ENCODE results near the gene POR.

The POR gene

DNA sequence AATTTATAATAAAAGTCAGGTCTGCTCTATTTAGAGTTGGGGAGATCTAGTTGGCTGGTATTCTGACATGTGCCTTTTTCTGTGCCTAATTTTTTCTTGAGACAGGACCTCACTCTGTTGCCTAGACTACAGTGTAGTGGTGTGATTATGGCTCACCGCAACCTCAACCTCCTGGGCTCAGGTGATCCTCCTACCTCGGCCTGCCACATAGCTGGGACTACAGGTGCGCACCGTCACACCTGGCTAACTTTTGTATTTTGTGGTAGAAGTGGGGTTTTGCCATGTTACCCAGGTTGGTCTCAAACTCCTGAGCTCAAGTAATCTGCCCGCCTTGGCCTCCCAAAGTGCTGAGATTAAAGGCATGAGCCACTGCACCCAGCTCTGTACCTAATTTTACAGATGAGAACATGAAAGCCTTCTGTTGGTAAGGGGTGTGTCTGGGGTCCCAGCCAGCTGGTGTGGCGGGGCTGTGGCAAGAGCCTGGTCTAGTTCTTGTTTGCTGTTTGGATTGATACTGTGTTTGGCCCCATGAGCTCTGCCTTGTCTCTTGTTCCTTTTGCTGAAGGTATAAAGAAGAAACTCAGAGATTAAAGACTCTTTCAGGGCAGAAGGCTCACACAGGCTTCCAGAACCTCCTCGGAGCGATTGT lies 31.4 kb downstream of the POR start:
- no peaks in the 10 kb centered on the region for H3K27me3 ChIP-seq (ENCODE audit: low read depth, low read length)
- H3K4me3 ChIP-seq (ENCODE audit: low read depth in 1 of 2, low read length in 2 of 2) = no peak overlapping the region
- H3K27ac ChIP-seq (ENCODE audit: low read length) = peak overlapping the region; percentile 74
- H3K9me3 ChIP-seq (ENCODE audit: control insufficient read depth in 1 of 2, low read length in 2 of 2) = no peaks in the 10 kb centered on the region
- no peaks in the 10 kb centered on the region for H3K4me1 ChIP-seq (ENCODE audit: control insufficient read depth in 1 of 2, insufficient read depth in 2 of 2, low read length in 2 of 2)
- H3K36me3 ChIP-seq (ENCODE audit: control insufficient read depth in 1 of 2, insufficient read depth in 2 of 2, low read length in 2 of 2) = peaks cover 3 to 8% of the 10 kb centered on the region in 2 donors

DNA sequence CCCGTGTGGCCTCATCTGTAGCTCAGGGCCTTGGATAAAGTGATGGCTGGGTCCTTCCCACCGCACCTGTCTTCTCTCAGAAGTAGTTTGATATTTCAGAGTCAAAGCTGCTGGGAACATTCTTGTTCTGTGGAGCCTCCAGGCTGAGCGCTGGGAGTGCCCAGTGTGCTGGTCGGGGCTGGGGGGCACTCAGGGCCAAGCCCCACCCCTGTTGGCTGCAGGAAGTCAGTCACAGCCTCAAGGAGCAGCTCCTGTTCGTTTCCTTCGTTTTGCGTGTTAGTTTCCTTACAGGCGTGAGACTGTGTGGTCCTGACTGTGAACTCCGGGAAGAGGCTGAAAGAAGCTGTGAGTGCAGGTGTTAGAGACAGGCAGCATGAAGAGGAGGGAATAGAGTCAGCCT lies 33.2 kb downstream of the POR start:
- Histone ChIP-seq H3K4me1 (ENCODE audit: control insufficient read depth in 1 of 2, insufficient read depth in 2 of 2, low read length in 2 of 2) (no peaks in the 10 kb centered on the region), H3K4me3 (ENCODE audit: low read depth in 1 of 2, low read length in 2 of 2) (no peak overlapping the region), H3K27me3 (ENCODE audit: low read depth, low read length) (no peaks in the 10 kb centered on the region), H3K9me3 (ENCODE audit: control insufficient read depth in 1 of 2, low read length in 2 of 2) (no peaks in the 10 kb centered on the region), H3K27ac (ENCODE audit: low read length) (no peak overlapping the region), H3K36me3 (ENCODE audit: control insufficient read depth in 1 of 2, insufficient read depth in 2 of 2, low read length in 2 of 2) (peaks cover 3 to 7% of the 10 kb centered on the region in 2 donors)

DNA sequence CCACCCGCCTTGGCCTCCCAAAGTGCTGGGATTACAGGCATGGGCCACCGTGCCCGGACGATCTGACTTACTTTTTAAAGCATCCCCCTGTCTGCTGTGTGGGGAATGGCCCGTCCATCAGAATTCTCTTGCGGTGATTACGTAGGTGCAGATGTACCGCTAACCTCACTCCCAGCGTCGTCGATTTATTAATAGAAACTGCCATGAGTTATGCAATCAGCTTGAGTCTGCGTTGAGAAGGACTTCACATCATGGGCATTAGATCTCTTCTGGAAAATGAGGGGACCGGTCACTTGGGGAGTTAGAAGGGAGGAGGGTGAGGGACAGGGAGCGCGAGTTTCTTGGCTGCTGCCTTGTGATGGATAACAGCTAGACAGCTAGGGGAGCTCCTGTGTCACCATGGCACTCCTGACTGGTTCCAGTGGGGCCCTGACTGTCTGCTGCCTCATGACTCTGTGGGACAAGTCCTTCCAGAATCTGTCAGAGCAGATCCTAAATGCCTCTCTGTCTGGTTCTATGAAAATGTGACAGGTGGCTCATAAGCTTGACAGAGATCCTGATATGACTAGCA lies 35.2 kb downstream of the POR start:
- no peaks in the 10 kb centered on the region for H3K27me3 ChIP-seq (ENCODE audit: low read depth, low read length)
- H3K9me3 ChIP-seq (ENCODE audit: control insufficient read depth in 1 of 2, low read length in 2 of 2) = no peaks in the 10 kb centered on the region
- H3K27ac ChIP-seq (ENCODE audit: low read length) = no peak overlapping the region
- no peaks in the 10 kb centered on the region for H3K4me1 ChIP-seq (ENCODE audit: control insufficient read depth in 1 of 2, insufficient read depth in 2 of 2, low read length in 2 of 2)
- no peak overlapping the region for H3K4me3 ChIP-seq (ENCODE audit: low read depth in 1 of 2, low read length in 2 of 2)
- H3K36me3 ChIP-seq (ENCODE audit: control insufficient read depth in 1 of 2, insufficient read depth in 2 of 2, low read length in 2 of 2) = peaks cover 6 to 12% of the 10 kb centered on the region in 2 donors

DNA sequence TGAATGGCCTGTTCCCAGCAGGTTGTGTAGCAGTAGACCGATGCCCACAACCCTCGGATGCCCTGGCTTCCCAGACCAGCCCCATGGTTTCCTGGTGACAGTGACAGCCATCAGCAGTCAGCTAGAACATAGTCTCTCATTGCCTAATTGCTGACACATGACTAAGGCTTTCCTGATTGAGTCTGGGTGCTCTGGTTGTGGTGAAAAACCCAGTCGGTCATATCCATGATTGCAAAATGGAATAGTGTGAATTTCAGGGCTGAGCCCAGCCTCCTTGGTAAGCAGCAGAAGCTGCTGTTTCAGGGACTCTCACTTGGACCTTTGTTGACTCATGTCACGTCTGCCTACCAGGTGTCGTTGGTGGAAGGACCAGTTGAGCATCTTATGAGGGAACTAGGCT lies 36.6 kb downstream of the POR start:
- no peaks in the 10 kb centered on the region for H3K27me3 ChIP-seq (ENCODE audit: low read depth, low read length)
- no peaks in the 10 kb centered on the region for H3K9me3 ChIP-seq (ENCODE audit: control insufficient read depth in 1 of 2, low read length in 2 of 2)
- H3K27ac ChIP-seq (ENCODE audit: low read length) = no peak overlapping the region
- peaks cover 10 to 24% of the 10 kb centered on the region in 2 donors for H3K36me3 ChIP-seq (ENCODE audit: control insufficient read depth in 1 of 2, insufficient read depth in 2 of 2, low read length in 2 of 2)
- H3K4me3 ChIP-seq (ENCODE audit: low read depth in 1 of 2, low read length in 2 of 2) = no peak overlapping the region
- H3K4me1 ChIP-seq (ENCODE audit: control insufficient read depth in 1 of 2, insufficient read depth in 2 of 2, low read length in 2 of 2) = no peaks in the 10 kb centered on the region

DNA sequence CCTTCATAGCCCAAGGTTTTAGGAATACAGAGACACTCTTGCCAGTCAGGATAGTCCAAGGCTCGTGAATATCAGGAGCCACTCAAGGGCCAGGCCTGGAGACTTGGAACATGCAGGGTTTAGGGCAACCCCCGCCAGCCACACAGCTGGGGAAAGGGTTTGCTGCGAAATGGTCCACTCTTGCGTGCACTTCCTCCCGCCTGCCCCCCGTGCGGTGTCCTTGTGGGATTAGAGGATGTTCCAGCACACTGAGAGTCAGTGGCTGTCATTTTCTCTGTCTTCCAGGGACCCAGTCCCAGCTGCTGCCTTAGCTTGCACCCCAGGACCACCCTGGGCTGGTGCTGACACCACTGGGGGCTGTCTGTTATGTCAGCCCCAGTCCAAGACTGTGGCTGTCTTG lies 38.5 kb downstream of the POR start:
- Histone ChIP-seq H3K4me1 (ENCODE audit: control insufficient read depth in 1 of 2, insufficient read depth in 2 of 2, low read length in 2 of 2) (no peaks in the 10 kb centered on the region), H3K27me3 (ENCODE audit: low read depth, low read length) (no peaks in the 10 kb centered on the region), H3K27ac (ENCODE audit: low read length) (no peak overlapping the region), H3K36me3 (ENCODE audit: control insufficient read depth in 1 of 2, insufficient read depth in 2 of 2, low read length in 2 of 2) (peaks cover 11 to 29% of the 10 kb centered on the region in 2 donors), H3K4me3 (ENCODE audit: low read depth in 1 of 2, low read length in 2 of 2) (no peak overlapping the region), H3K9me3 (ENCODE audit: control insufficient read depth in 1 of 2, low read length in 2 of 2) (no peaks in the 10 kb centered on the region)

DNA sequence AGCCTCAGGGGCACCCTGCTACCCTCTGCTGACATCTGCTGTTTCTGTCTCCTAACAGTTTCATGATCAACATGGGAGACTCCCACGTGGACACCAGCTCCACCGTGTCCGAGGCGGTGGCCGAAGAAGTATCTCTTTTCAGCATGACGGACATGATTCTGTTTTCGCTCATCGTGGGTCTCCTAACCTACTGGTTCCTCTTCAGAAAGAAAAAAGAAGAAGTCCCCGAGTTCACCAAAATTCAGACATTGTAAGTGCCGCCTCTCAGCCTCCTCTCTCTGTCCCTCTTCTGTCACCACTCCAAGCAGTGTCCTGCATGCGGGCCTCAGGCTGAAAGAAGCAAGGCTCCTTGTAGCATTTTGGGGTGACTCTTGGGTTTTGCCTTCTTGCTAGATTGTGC lies 39.0 kb downstream of the POR start:
- Histone ChIP-seq H3K9me3 (ENCODE audit: control insufficient read depth in 1 of 2, low read length in 2 of 2) (no peaks in the 10 kb centered on the region), H3K4me1 (ENCODE audit: control insufficient read depth in 1 of 2, insufficient read depth in 2 of 2, low read length in 2 of 2) (no peaks in the 10 kb centered on the region), H3K36me3 (ENCODE audit: control insufficient read depth in 1 of 2, insufficient read depth in 2 of 2, low read length in 2 of 2) (peaks cover 11 to 32% of the 10 kb centered on the region in 2 donors), H3K4me3 (ENCODE audit: low read depth in 1 of 2, low read length in 2 of 2) (no peak overlapping the region), H3K27me3 (ENCODE audit: low read depth, low read length) (no peaks in the 10 kb centered on the region), H3K27ac (ENCODE audit: low read length) (no peak overlapping the region)

DNA sequence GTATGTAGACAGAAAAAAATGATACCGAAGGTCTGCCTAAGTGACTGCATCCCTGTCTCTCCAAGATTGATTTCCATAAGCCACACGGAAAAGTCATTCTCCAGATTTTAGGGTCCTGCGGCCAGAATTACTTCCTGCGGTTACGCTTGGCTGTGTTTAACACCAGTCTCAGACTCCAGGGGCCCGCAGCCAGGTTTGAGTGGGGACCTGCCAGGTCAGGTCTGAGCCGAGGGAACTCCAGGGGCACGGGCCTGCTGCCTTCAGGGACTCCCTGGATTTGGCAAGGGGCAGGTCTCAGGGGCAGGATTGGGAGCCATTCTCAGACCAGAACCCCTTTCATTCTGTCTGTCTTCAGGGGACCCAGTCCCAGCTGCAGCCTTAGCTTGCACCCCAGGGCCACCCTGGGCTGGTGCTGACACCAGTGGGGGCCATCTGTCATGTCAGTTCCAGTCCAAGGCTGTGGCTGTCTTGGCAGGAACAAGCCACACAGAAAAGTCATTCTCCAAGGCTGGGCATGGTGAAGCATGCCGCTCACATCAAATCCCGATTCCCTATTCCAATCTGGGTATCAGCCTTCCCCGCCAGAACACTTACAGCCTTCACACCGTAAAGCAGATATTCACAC lies 40.5 kb downstream of the POR start:
- no peaks in the 10 kb centered on the region for H3K27me3 ChIP-seq (ENCODE audit: low read depth, low read length)
- H3K36me3 ChIP-seq (ENCODE audit: control insufficient read depth in 1 of 2, insufficient read depth in 2 of 2, low read length in 2 of 2) = peaks cover 11 to 32% of the 10 kb centered on the region in 2 donors
- no peak overlapping the region for H3K4me3 ChIP-seq (ENCODE audit: low read depth in 1 of 2, low read length in 2 of 2)
- H3K9me3 ChIP-seq (ENCODE audit: control insufficient read depth in 1 of 2, low read length in 2 of 2) = no peaks in the 10 kb centered on the region
- no peak overlapping the region for H3K27ac ChIP-seq (ENCODE audit: low read length)
- no peaks in the 10 kb centered on the region for H3K4me1 ChIP-seq (ENCODE audit: control insufficient read depth in 1 of 2, insufficient read depth in 2 of 2, low read length in 2 of 2)

DNA sequence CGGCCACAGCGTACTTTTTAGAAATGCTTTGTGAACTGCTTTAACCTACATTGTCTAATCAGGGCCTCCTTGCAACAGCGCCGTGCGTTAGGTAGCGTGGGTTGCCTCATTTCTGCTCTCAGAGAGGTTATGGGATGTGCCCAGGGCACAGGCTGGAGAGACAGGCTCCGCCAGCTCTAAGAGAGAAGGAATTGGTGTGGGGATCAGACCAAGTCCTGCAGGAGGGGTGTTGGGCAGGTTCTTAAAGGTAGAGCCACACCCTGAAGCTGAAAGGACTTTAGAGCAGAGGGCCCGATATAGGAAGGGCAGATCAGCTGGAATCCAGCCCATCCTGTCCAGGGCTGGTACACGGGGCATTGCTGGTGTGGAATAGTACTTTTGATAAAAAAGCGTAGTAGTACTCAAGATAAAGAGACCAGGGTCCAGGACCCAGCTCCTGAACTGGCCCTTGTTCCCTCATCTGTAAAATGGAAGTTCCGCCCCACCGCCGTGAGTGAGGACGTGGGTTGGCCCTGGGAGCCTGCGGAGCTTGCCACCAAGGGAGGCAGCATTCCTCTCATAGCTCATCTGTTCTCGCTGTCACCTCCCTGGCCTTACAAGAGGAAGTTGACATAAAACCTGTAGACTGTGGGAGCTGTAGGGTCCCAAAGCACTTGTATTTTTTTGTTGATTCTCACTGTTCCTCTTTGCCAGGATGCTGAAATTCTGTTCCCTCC lies 42.2 kb downstream of the POR start:
- Histone ChIP-seq H3K36me3 (ENCODE audit: control insufficient read depth in 1 of 2, insufficient read depth in 2 of 2, low read length in 2 of 2) (peaks cover 11 to 32% of the 10 kb centered on the region in 2 donors), H3K27ac (ENCODE audit: low read length) (no peak overlapping the region), H3K9me3 (ENCODE audit: control insufficient read depth in 1 of 2, low read length in 2 of 2) (no peaks in the 10 kb centered on the region), H3K4me3 (ENCODE audit: low read depth in 1 of 2, low read length in 2 of 2) (no peak overlapping the region), H3K27me3 (ENCODE audit: low read depth, low read length) (no peaks in the 10 kb centered on the region), H3K4me1 (ENCODE audit: control insufficient read depth in 1 of 2, insufficient read depth in 2 of 2, low read length in 2 of 2) (peaks cover 0 to 3% of the 10 kb centered on the region in 2 donors)

DNA sequence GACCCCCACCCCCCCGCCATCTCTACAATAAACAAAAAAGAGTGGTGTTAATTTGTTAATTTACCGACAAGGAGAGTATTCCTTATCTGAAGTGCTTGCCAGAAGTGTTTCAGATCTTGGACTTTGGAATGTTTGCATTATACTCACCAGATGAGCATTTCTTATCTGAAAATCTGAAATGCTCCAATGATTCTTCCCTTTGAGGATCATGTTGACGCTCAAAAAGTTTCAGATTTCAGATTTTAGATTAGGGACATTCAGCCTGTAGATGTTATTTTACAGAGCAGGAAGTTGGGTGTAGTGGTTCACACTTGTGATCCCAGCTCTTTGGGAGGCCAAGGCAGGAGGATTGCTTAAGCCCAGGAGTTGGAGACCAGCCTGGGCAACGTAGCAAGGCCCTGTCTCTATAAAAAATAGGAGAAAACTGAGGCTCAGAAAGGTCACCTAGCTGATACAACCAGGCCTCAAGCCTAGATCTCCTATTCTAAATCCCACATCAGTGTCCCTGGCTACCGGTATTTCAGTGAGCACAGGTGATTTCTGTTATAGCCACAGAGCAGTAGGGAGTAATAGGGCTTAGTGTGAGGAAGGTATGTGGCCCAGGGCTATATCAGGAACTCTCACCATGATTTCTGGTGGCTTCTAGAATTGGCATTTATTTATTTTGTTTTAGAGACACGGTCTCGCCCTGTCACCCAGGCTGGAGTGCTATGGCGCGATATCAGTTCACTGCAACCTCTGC lies 44.0 kb downstream of the POR start:
- H3K36me3 ChIP-seq (ENCODE audit: control insufficient read depth in 1 of 2, insufficient read depth in 2 of 2, low read length in 2 of 2) = peaks cover 11 to 32% of the 10 kb centered on the region in 2 donors
- H3K27ac ChIP-seq (ENCODE audit: low read length) = no peak overlapping the region
- H3K4me3 ChIP-seq (ENCODE audit: low read depth in 1 of 2, low read length in 2 of 2) = no peak overlapping the region

DNA sequence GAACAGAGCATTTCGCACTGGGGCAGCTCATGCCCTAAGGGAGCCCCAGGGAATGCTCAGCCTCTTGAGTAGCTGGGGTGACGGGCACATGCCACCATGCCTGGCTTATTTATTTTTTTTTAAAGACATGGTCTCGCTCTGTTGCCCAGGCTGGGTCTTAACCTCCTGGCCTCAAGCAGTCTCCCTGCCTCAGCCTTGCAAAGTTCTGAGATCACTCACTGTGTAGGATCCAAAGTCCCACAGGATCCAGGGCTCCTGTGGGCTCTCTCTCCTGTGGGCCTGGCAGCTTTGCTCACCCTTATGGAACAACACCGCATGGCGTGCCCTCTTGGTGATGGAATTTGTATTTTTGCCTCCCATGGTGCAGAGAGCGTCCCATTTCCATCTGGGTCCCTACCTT lies 45.4 kb downstream of the POR start:
- H3K4me3 ChIP-seq (ENCODE audit: low read depth in 1 of 2, low read length in 2 of 2) = no peak overlapping the region
- H3K36me3 ChIP-seq (ENCODE audit: control insufficient read depth in 1 of 2, insufficient read depth in 2 of 2, low read length in 2 of 2) = peaks cover 6 to 25% of the 10 kb centered on the region in 2 donors
- H3K27ac ChIP-seq (ENCODE audit: low read length) = no peak overlapping the region
- no peaks in the 10 kb centered on the region for H3K27me3 ChIP-seq (ENCODE audit: low read depth, low read length)
- H3K9me3 ChIP-seq (ENCODE audit: control insufficient read depth in 1 of 2, low read length in 2 of 2) = no peaks in the 10 kb centered on the region
- H3K4me1 ChIP-seq (ENCODE audit: control insufficient read depth in 1 of 2, insufficient read depth in 2 of 2, low read length in 2 of 2) = peaks cover 0 to 11% of the 10 kb centered on the region in 2 donors

More for the DNA sequence above, 44.0 kb downstream of the POR start:
- H3K4me1 ChIP-seq (ENCODE audit: control insufficient read depth in 1 of 2, insufficient read depth in 2 of 2, low read length in 2 of 2) = peaks cover 0 to 6% of the 10 kb centered on the region in 2 donors
- H3K9me3 ChIP-seq (ENCODE audit: control insufficient read depth in 1 of 2, low read length in 2 of 2) = no peaks in the 10 kb centered on the region
- H3K27me3 ChIP-seq (ENCODE audit: low read depth, low read length) = no peaks in the 10 kb centered on the region

DNA sequence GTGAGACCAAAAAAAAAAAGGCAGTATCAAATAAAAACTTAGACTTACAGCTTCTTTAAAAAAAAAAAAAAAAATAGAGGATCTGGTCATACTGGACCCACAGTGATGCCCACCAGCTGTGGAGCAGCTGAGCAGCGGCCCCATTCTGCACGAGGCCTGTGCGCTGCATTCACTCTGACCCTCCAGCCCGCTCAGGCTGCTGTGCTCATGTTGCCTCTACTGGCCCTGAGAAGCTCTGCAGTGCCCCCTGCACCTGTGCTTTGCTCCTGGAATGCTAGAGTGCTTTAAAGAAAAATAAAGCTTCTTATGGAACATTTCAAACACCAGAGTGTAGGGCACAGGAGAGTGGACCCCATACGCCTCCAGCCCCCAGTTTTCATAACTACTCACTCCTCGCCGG lies 46.3 kb downstream of the POR start:
- H3K27ac ChIP-seq (ENCODE audit: low read length) = no peak overlapping the region
- H3K4me1 ChIP-seq (ENCODE audit: control insufficient read depth in 1 of 2, insufficient read depth in 2 of 2, low read length in 2 of 2) = peaks cover 0 to 20% of the 10 kb centered on the region in 2 donors
- H3K4me3 ChIP-seq (ENCODE audit: low read depth in 1 of 2, low read length in 2 of 2) = no peak overlapping the region
- H3K27me3 ChIP-seq (ENCODE audit: low read depth, low read length) = no peaks in the 10 kb centered on the region
- H3K9me3 ChIP-seq (ENCODE audit: control insufficient read depth in 1 of 2, low read length in 2 of 2) = no peaks in the 10 kb centered on the region
- peaks cover 4 to 16% of the 10 kb centered on the region in 2 donors for H3K36me3 ChIP-seq (ENCODE audit: control insufficient read depth in 1 of 2, insufficient read depth in 2 of 2, low read length in 2 of 2)
